CD14-positive monocyte (primary cell): ENCODE data around the gene QPCT. TPM values are rescaled to one million over a fixed set of nuclear protein-coding genes. Genes with fewer than 3 reads are reported as not detected.

Experiments
- DNase-seq, 3 donors: peaks; one replicate each; pipeline ENCODE4 v3.0.0-alpha.2; 2011 to 2022
- H2AFZ ChIP-seq: 2 replicates; pipeline ENCODE4 v1.6.0; 2012; ENCODE audit warnings: mild to moderate bottlenecking, low read depth, low read length, inconsistent platforms; ENCODE audit not compliant: insufficient read depth, poor library complexity, severe bottlenecking
- H3K27ac ChIP-seq, 2 donors: 1 replicate in 1 of 2; 2 replicates in 1 of 2; pipeline ENCODE4 v1.5.1; 2012 to 2013; ENCODE audit warnings: low read length in 2 of 2, control low read depth in 1 of 2, inconsistent platforms in 1 of 2, low read depth in 1 of 2, mild to moderate bottlenecking in 1 of 2
- H3K27me3 ChIP-seq, 2 donors: one replicate each; pipeline versions ENCODE4 v1.6.0 to v1.6.1; 2011 to 2013; ENCODE audit warnings: low read length in 2 of 2; ENCODE audit not compliant: control insufficient read depth in 2 of 2, insufficient read depth in 2 of 2
- H3K36me3 ChIP-seq, 2 donors: replicated peaks in 1 of 2; 1 replicate in 1 of 2; 2 replicates in 1 of 2; pipeline versions ENCODE4 v1.5.1 to v1.6.1; 2012 to 2013; ENCODE audit warnings: low read length in 2 of 2, control low read depth in 1 of 2, inconsistent platforms in 1 of 2, mild to moderate bottlenecking in 1 of 2; ENCODE audit not compliant: insufficient read depth in 2 of 2, control insufficient read depth in 1 of 2
- H3K4me1 ChIP-seq, 2 donors: 1 replicate in 1 of 2; 2 replicates in 1 of 2; pipeline versions ENCODE4 v1.5.1 to v1.6.1; 2012 to 2013; ENCODE audit warnings: low read length in 2 of 2, control low read depth in 1 of 2, inconsistent platforms in 1 of 2, mild to moderate bottlenecking in 1 of 2, moderate library complexity in 1 of 2; ENCODE audit not compliant: insufficient read depth in 2 of 2, control insufficient read depth in 1 of 2
- H3K4me2 ChIP-seq: replicated peaks from 2 replicates; pipeline ENCODE3; 2012; ENCODE audit warnings: low read length, moderate library complexity, mild to moderate bottlenecking; ENCODE audit not compliant: poor library complexity, severe bottlenecking; ENCODE audit errors: extremely low read depth
- H3K4me3 ChIP-seq, 3 experiments: fragments of 200-600 bp in 1 of 3; sonication (generic) in 1 of 3; replicated peaks in 1 of 3; 1 replicate in 2 of 3; 2 replicates in 1 of 3; pipeline ENCODE4 v1.5.1; 2011 to 2013; ENCODE audit warnings: low read length in 3 of 3, mild to moderate bottlenecking in 3 of 3, control low read depth in 2 of 3, low read depth in 2 of 3, inconsistent platforms in 1 of 3, moderate library complexity in 1 of 3
- H3K79me2 ChIP-seq: 2 replicates; pipeline ENCODE4 v1.6.0; 2012; ENCODE audit warnings: mild to moderate bottlenecking, control low read depth, inconsistent platforms, low read length, moderate library complexity; ENCODE audit not compliant: insufficient read depth
- H3K9ac ChIP-seq: 2 replicates; pipeline ENCODE4 v1.6.0; 2017; ENCODE audit warnings: low read length, mild to moderate bottlenecking; ENCODE audit not compliant: insufficient read depth, poor library complexity, severe bottlenecking
- H3K9me3 ChIP-seq, 2 donors: replicated peaks in 1 of 2; 1 replicate in 1 of 2; 2 replicates in 1 of 2; pipeline versions ENCODE4 v1.5.1 to v1.6.1; 2012 to 2013; ENCODE audit warnings: low read length in 2 of 2, control low read depth in 1 of 2; ENCODE audit not compliant: control insufficient read depth in 1 of 2, insufficient read depth in 1 of 2
- H4K20me1 ChIP-seq: 2 replicates; pipeline ENCODE4 v1.6.0; 2012; ENCODE audit warnings: mild to moderate bottlenecking, low read length, control low read depth, moderate library complexity; ENCODE audit not compliant: insufficient read depth
- H3K27ac Mint-ChIP-seq, 7 donors: one replicate each; pipeline ENCODE4 v1.8.0; 2020; ENCODE audit warnings: mild to moderate bottlenecking in 7 of 7, mixed read lengths in 7 of 7, moderate library complexity in 6 of 7, inconsistent platforms in 2 of 7
- H3K27me3 Mint-ChIP-seq, 3 donors: one replicate each; pipeline ENCODE4 v1.8.0; 2021 to 2022; ENCODE audit warnings: low read depth in 3 of 3, mild to moderate bottlenecking in 3 of 3, mixed read lengths in 3 of 3, moderate library complexity in 3 of 3, inconsistent platforms in 1 of 3
- H3K36me3 Mint-ChIP-seq, 2 donors: one replicate each; pipeline ENCODE4 v1.8.0; 2020; ENCODE audit warnings: mixed read lengths in 2 of 2, inconsistent platforms in 1 of 2, mild to moderate bottlenecking in 1 of 2
- H3K4me1 Mint-ChIP-seq: one replicate; pipeline ENCODE4 v1.8.0; 2020; ENCODE audit warnings: mild to moderate bottlenecking, mixed read lengths
- H3K4me3 Mint-ChIP-seq, 2 donors: one replicate each; pipeline ENCODE4 v1.8.0; 2020; ENCODE audit warnings: mild to moderate bottlenecking in 2 of 2, mixed read lengths in 2 of 2, moderate library complexity in 1 of 2
- H3K9me3 Mint-ChIP-seq, 7 donors: one replicate each; pipeline ENCODE4 v1.8.0; 2020 to 2022; ENCODE audit warnings: mixed read lengths in 7 of 7, mild to moderate bottlenecking in 6 of 7, moderate library complexity in 6 of 7, inconsistent platforms in 2 of 7
- WGBS: methylation state at CpG from one replicate; pipeline ENCODE4 v1.1.5; 2013; ENCODE audit warnings: missing lambda C conversion rate; ENCODE audit not compliant: insufficient coverage; 5-methylcytosine and 5-hydroxymethylcytosine counted together
- intact Hi-C, 2 donors: fragments of 100-400 bp; cut with micrococcal nuclease; formaldehyde crosslinking; loops; one replicate each; pipeline versions ENCODE4 v1.15.0 to v1.15.1; 2023
- polyA plus RNA-seq, 3 donors: library from polyadenylated mRNA; depleted of rRNA in 1 of 3; unstranded in 2 of 3; stranded (reverse) in 1 of 3; fragments of 300-500 nt in 2 of 3; fragments of >200 nt in 1 of 3; fragmentation: Illumina TruSeq in 2 of 3; gene quantifications; 1 replicate in 2 of 3; 2 replicates in 1 of 3; pipeline ENCODE4 v1.2.3, GENCODE V29; 2012 to 2021
- TF ChIP-seq, protein P1 (sequence below): fragments of 200-600 bp; IDR thresholded peaks from one replicate; pipeline ENCODE4 v1.8.0; 2022; ENCODE audit warnings: antibody characterized with exemption, mild to moderate bottlenecking

Gene QPCT
- polyA plus RNA-seq, 3 donors = 54.7 to 302 (median 272) TPM

DNA sequence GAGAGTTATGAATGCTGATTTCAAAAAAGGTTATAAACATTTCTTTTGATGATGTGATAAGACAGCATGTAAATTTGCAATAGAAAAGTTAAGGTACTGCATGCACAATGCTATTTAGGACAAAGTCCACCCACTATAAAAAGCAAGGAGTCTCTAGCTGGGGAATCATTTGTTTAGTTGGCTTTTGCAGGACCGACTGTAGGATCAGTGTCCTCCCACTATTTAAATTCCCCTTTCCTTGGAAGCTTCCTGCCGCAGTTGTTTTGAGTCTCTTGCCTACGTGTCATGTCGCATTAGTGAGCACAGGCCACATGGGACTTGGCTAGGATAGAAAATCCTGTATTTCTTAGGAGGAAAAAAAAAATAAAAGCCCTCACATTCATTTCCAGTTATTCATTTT, 13.1 kb downstream of the QPCT start:
- WGBS = no CpG with 5 or more reads among the region's 4 CpGs

DNA sequence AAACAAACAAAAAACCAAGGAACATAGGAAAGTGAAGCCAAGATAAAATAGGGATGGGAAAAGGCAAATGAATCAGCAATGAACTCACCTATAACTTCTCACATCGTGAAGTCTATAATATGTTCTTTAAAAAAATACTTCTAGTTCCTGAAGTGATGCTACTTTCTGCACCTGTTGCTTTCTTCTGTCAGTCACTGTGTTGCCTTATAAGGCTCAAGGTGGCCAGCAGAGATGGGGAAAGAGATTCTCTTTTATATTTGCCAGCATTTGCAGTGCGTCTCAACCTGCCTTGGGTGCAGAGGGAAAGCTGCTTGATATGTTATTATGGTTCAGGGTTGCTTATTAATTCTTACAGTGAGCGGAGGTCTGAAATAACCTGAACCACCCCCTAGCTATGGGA, 14.0 kb downstream of the QPCT start:
- Mint-ChIP-seq H3K4me3 (no peak overlapping the region), H3K36me3 (peaks cover 75 to 80% of the 10 kb centered on the region in 2 donors), H3K9me3 (no peaks in the 10 kb centered on the region), H3K4me1 (peaks cover 5% of the 10 kb centered on the region), H3K27me3 (no peaks in the 10 kb centered on the region), H3K27ac (no peak overlapping the region)
- Histone ChIP-seq H3K79me2 (peaks cover 29% of the 10 kb centered on the region), H3K27ac (no peak overlapping the region), H4K20me1 (peaks cover 70% of the 10 kb centered on the region), H2AFZ (no peak overlapping the region), H3K9me3 (no peaks in the 10 kb centered on the region), H3K4me3 (no peak overlapping the region), H3K36me3 (peaks cover 59 to 99% of the 10 kb centered on the region in 2 donors), H3K9ac (no peak overlapping the region), H3K4me2 (no peak overlapping the region), H3K4me1 (no peaks in the 10 kb centered on the region), H3K27me3 (no peaks in the 10 kb centered on the region)
- intact Hi-C loops = no loop called here
- TF ChIP-seq, protein P1, sequence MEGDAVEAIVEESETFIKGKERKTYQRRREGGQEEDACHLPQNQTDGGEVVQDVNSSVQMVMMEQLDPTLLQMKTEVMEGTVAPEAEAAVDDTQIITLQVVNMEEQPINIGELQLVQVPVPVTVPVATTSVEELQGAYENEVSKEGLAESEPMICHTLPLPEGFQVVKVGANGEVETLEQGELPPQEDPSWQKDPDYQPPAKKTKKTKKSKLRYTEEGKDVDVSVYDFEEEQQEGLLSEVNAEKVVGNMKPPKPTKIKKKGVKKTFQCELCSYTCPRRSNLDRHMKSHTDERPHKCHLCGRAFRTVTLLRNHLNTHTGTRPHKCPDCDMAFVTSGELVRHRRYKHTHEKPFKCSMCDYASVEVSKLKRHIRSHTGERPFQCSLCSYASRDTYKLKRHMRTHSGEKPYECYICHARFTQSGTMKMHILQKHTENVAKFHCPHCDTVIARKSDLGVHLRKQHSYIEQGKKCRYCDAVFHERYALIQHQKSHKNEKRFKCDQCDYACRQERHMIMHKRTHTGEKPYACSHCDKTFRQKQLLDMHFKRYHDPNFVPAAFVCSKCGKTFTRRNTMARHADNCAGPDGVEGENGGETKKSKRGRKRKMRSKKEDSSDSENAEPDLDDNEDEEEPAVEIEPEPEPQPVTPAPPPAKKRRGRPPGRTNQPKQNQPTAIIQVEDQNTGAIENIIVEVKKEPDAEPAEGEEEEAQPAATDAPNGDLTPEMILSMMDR = no peak
- no CpG with 5 or more reads among the region's 3 CpGs for WGBS
- no peak for DNase-seq

More for the DNA sequence above, 13.1 kb downstream of the QPCT start:
- H3K27ac ChIP-seq = no peak overlapping the region
- H3K36me3 ChIP-seq = peaks cover 63 to 100% of the 10 kb centered on the region in 2 donors
- Mint-ChIP-seq H3K4me1 (peaks cover 5% of the 10 kb centered on the region), H3K9me3 (no peaks in the 10 kb centered on the region), H3K27me3 (no peaks in the 10 kb centered on the region), H3K4me3 (no peak overlapping the region), H3K27ac (no peak overlapping the region), H3K36me3 (peaks cover 76 to 83% of the 10 kb centered on the region in 2 donors)
- DNase-seq = no peak
- intact Hi-C loops = no loop called here
- no peaks in the 10 kb centered on the region for H3K27me3 ChIP-seq
- H3K9ac ChIP-seq = no peak overlapping the region
- no peak overlapping the region for H2AFZ ChIP-seq
- no peak overlapping the region for H3K4me3 ChIP-seq
- TF ChIP-seq, protein P1 = no peak
- H3K4me2 ChIP-seq = no peak overlapping the region
- peaks cover 36% of the 10 kb centered on the region for H3K79me2 ChIP-seq
- H4K20me1 ChIP-seq = peaks cover 70% of the 10 kb centered on the region
- H3K9me3 ChIP-seq = no peaks in the 10 kb centered on the region
- H3K4me1 ChIP-seq = no peaks in the 10 kb centered on the region
